PC-3 (cell line): ENCODE measurements around the gene CPLANE1.

Experiments used
- EZH2 ChIP-seq: fragments of 300-600 bp; sonication (generic); IDR thresholded peaks from one replicate; pipeline ENCODE4 v1.6.1; 2017; ENCODE audit warnings: antibody characterized with exemption, mild to moderate bottlenecking, low read length; ENCODE audit not compliant: unreplicated experiment
- TF ChIP-seq, protein P1 (sequence below): fragments of 300-600 bp; sonication (generic); conservative IDR thresholded peaks from 2 replicates; pipeline ENCODE4 v1.5.1; 2017; ENCODE audit warnings: antibody characterized with exemption, low read depth, mild to moderate bottlenecking, low read length

DNA sequence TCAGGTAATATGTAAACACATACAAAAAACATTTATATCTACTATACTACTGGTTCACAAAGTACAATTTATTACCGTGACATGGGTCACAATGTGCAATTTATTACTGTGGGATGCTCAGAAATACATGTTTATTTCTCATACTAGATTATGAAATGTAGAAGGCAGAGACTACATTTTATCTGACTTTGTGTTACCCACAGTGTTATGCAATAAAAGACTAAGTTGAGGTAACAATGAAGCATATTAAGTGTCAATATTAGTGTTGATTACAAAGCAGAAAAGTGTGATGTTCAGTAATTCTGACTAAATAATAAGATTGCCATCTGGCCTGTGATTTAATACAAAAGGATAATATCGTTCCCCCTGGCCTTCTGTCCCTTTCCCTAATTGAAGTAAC is 42.4 kb downstream of the CPLANE1 start:
- TF ChIP-seq, protein P1, sequence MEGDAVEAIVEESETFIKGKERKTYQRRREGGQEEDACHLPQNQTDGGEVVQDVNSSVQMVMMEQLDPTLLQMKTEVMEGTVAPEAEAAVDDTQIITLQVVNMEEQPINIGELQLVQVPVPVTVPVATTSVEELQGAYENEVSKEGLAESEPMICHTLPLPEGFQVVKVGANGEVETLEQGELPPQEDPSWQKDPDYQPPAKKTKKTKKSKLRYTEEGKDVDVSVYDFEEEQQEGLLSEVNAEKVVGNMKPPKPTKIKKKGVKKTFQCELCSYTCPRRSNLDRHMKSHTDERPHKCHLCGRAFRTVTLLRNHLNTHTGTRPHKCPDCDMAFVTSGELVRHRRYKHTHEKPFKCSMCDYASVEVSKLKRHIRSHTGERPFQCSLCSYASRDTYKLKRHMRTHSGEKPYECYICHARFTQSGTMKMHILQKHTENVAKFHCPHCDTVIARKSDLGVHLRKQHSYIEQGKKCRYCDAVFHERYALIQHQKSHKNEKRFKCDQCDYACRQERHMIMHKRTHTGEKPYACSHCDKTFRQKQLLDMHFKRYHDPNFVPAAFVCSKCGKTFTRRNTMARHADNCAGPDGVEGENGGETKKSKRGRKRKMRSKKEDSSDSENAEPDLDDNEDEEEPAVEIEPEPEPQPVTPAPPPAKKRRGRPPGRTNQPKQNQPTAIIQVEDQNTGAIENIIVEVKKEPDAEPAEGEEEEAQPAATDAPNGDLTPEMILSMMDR = no peak
- TF ChIP-seq EZH2 = no peak
